Suprapubic skin (tissue), 4 donors: ENCODE data around the gene OR2T5.
"Not testable (repeated sequence)": the region's sequence is repeated elsewhere in the genome, so short reads cannot be mapped to it uniquely, and the experiment has no call there.

Source experiments
- EP300 ChIP-seq: sonication (generic); formaldehyde crosslinking; IDR thresholded peaks from one replicate; pipeline ENCODE4 v1.6.1; 2017; ENCODE audit warnings: antibody characterized with exemption
- POLR2A ChIP-seq, 2 donors: fragments of 450-650 bp; IDR thresholded peaks; one replicate each; pipeline ENCODE4 v1.6.1; 2017; ENCODE audit warnings: antibody characterized with exemption in 2 of 2, mild to moderate bottlenecking in 2 of 2, moderate library complexity in 2 of 2
- POLR2AphosphoS5 ChIP-seq, 3 donors: sonication (generic); formaldehyde crosslinking; IDR thresholded peaks; one replicate each; pipeline ENCODE4 v1.6.1; 2017; ENCODE audit warnings: antibody characterized with exemption in 3 of 3
- TF ChIP-seq, protein P1 (sequence below), 2 donors: fragments of 200-600 bp in 1 of 2; fragments of 450-650 bp in 1 of 2; sonication (generic) in 1 of 2; IDR thresholded peaks; one replicate each; pipeline ENCODE4 v1.5.1; 2016 to 2019; ENCODE audit warnings: antibody characterized with exemption in 2 of 2, mild to moderate bottlenecking in 1 of 2, moderate library complexity in 1 of 2

DNA sequence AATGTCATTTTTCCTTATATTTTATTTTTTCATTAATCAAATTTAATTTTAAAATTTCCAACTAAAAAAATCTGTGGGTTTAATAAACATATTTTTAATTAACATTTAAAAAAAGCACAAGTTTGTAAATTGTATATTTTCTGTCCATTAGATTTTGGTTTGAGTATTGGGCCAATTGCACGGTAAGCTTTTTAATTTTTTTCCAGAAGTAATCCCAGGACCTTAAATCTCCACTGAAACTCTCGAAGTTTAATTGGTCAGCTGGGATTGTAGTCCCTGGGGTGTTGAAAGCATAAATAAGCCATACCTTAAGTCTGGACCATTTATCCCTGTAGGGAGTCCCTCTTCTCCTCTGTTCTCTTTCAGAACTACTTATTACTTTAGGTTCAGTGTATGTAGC lies 19.4 kb downstream of the OR2T5 start, which contains the start of gene OR2G6:
- TF ChIP-seq POLR2AphosphoS5 (IDR thresholded peaks at IDR 0.05); POLR2A (IDR thresholded peaks at IDR 0.05); EP300: not testable (repeated sequence)
- TF ChIP-seq, protein P1, sequence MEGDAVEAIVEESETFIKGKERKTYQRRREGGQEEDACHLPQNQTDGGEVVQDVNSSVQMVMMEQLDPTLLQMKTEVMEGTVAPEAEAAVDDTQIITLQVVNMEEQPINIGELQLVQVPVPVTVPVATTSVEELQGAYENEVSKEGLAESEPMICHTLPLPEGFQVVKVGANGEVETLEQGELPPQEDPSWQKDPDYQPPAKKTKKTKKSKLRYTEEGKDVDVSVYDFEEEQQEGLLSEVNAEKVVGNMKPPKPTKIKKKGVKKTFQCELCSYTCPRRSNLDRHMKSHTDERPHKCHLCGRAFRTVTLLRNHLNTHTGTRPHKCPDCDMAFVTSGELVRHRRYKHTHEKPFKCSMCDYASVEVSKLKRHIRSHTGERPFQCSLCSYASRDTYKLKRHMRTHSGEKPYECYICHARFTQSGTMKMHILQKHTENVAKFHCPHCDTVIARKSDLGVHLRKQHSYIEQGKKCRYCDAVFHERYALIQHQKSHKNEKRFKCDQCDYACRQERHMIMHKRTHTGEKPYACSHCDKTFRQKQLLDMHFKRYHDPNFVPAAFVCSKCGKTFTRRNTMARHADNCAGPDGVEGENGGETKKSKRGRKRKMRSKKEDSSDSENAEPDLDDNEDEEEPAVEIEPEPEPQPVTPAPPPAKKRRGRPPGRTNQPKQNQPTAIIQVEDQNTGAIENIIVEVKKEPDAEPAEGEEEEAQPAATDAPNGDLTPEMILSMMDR (IDR thresholded peaks at IDR 0.05), result not testable (repeated sequence)
